HG02840 (cell line): ENCODE measurements around the gene APOL6.
"Not testable (repeated sequence)": the region's sequence is repeated elsewhere in the genome, so short reads cannot be mapped to it uniquely, and the experiment has no call there.

Experiments used
- ATAC-seq: cut with Tn5 transposase; IDR thresholded peaks from one replicate; pipeline ENCODE4 v1.9.1; 2021; ENCODE audit warnings: mild to moderate bottlenecking, moderate library complexity, moderate number of reproducible peaks; ENCODE audit not compliant: unreplicated experiment, low FRiP score

The APOL6 gene

DNA sequence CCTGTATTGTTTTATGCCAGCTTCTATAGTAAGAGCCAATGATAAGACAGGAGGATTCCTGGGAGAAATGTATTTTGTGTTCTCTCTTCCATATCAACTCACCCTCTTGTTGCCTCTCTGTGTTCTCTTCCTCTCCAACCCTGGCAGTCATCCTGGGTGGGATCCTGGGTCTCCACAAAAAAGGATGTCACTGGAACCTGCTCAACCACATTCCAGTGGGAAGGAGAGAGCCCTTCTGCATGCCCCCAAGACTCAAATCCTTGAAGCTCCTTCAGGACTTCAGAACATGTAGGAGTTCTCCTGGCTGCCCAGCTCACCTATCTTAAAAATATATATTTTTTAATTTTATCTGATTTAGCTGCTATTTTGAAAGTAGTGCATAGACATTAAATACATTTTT, 26.1 kb downstream of the APOL6 start:
- no peak for ATAC-seq

DNA sequence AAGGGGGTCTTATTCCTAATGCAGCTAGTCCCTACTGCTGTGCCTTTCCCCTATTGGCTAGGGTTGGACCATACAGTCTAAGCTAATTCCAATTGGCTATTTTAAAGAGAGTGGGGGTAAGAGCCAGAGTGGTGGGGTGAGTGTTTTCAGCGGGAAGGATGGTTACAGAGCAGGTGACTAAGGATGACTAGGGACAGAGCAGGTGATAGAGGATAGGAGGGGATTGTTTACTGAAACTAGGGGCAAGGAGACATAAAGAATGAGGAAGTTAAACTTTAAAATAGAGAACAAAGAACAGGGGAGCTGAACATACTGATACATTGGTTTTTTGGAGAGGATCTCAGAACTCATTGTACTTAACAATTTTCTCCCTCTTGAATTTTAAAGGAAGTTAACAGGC, 27.8 kb downstream of the APOL6 start:
- ATAC-seq: not testable (repeated sequence)

- ATAC-seq: no peak
Observed at GRCh38 chr22:35677460-35678187, 29.4 kb downstream of the APOL6 start.

- ATAC-seq: no peak
Observed at GRCh38 chr22:35678836-35679235, 30.6 kb downstream of the APOL6 start.

DNA sequence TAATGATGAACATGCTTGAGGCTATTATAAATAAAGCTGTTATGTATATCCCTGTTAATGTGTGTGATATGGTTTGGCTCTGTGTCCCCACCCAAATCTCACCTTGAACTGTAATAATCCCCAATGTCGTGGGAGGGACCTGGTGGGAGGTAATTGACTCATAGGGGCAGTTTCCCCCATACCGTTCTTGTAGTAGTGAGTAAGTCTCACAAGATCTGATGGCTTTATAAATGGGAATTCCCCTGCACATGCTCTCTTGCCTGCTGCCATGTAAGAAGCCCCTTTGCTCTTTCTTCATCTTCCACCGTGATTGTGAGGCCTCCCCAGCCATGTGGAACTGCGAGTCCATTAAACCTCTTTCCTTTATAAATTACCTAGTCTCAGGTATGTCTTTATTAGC, 31.2 kb downstream of the APOL6 start:
- ATAC-seq: not testable (repeated sequence)

GRCh38 chr22:35681454-35682052, 33.3 kb downstream of the APOL6 start:
- ATAC-seq: no peak

- no peak for ATAC-seq
Observed at GRCh38 chr22:35683560-35683959, 35.3 kb downstream of the APOL6 start.

DNA sequence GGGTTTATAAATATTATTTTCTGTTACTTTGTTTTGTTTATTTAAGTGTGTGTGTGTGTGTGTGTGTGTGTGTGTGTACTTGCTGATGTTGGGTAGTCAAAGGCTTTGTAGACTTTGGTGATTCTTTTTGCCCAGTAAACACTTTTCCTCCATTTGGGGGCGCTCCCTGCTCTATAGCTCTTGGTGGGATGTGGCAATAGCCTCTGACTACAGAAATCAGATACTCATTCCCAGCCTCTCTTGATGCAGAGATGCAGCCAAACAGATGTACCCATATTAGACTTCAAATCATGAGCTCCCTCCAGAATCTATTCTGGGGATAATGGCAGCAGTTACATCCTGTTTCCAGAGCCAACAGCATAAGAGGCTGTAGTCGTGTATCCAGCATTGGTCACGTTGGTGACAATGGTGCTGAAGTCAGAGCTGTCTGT, 36.0 kb downstream of the APOL6 start:
- no peak for ATAC-seq

- ATAC-seq: no peak
Observed at GRCh38 chr22:35684732-35685131, 36.5 kb downstream of the APOL6 start.

DNA sequence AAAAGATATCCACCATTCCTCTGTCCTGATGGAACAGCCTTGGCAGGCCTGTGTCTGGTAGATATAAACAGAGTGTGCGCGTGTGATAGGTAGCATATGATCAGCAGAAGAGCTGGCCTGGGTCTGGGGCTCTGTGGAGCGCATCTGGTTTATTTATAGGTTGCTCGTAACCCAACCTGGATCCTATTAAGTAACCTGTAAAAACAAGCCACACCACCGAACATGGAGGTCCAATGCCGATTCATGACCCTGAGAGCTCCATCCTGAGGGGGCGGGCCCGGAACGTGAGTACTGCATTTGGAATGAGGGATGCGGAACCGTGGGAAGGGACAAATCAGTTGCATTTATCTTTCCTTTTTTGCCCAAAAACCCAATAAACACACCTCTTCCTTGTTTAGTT, 37.5 kb downstream of the APOL6 start:
- no peak for ATAC-seq

DNA sequence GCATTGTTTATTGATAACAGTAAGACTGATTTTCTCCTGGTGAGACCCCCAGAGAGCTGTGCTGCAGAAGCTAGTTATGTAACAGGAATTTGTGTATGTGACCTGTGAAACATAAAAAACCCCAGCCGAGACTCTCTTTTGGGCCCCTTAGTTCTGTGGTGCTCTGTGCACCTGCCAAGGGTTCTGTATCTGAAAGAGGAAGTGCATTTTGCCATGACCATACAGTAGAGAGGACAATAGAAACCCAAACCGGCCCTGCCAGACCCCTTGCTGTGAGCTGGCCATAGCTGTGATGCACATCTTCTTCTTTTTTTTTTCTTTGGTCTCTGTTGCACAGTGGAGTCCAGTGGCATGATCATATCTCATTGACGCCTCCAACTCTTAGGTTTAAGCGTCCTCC, 38.1 kb downstream of the APOL6 start:
- ATAC-seq: no peak

GRCh38 chr22:35687461-35687860, 39.2 kb downstream of the APOL6 start:
- ATAC-seq: no peak

- ATAC-seq: no peak
Observed at GRCh38 chr22:35688913-35689675, 40.8 kb downstream of the APOL6 start.

DNA sequence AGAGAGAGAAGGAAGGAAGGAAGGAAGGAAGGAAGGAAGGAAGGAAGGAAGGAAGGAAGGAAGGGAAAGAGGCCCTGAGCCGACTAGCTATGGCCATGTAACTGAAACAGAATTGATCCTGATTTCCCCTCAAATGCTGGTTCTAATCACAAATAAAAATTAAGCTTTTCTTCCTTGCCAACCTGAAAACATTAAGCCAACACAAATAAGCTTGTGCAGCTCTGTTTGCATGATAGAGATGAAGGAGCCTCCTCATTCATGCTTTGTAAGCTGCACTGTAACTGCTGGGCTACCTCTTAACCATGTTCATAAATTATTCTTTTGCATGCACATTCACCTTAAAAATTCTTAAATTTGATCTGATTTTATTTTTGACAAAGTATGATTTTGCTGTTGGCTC, 41.8 kb downstream of the APOL6 start:
- no peak for ATAC-seq

DNA sequence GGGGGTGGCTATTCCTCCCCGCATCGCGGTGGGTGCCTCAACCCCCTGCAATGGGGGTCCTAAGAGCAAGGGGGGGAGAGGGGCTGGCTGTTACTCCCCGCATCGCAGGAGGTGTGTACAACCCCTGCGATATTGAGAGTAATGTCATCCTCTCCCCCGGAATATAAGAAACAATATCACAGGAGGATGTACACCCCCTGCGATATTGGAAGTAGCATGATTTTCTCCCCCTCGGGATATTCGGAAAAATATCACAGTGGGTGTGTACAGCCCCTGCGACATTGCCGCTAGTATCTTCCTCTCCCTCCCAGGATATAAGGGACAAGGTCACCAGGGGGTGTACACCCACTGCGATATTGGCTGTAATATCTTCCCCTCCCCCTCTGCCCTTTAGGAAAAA, 47.0 kb downstream of the APOL6 start:
- ATAC-seq: no peak

GRCh38 chr22:35697142-35697541, 48.9 kb downstream of the APOL6 start:
- ATAC-seq: no peak

- not testable (repeated sequence) for ATAC-seq
Observed at GRCh38 chr22:35699852-35700251, 51.6 kb downstream of the APOL6 start.

- no peak for ATAC-seq
Observed at GRCh38 chr22:35703861-35704584, 55.8 kb downstream of the APOL6 start.

DNA sequence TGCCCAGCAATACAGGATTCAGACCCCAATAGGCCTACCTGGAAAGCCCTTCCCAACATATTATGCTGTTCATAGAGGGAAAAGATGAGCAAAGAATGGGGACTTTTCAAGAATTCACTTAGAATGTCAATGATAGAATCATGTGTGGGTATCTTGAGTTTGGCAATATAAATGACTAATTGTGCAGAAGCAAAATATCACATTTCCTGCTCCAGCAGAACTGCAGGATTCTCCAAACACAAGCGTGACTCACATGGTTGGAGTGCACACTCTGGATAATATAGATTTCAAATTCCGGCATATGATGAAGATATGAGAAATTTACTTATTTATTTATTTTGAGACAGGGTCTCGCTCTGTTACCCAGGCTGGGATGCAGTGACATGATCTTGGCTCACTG, 56.9 kb downstream of the APOL6 start:
- ATAC-seq: no peak

DNA sequence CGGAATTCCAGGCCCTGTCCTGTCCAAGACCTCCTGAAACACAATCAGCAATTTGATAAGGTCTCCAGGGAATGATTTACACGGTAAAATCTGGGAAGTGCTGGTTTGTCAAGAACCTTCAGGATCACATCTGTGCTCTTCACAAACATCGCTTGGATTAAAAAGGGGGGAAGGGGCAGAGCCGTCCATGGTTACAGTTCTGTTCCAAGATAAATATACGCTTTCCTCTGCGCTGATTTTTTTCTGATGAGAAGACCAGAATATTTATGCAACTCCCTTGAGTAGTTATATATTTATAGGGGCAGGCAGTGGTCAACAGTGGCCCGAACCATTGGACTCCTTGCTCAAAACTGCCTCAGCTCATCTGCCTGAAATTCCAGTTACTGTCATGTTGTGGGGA, 60.2 kb downstream of the APOL6 start:
- no peak for ATAC-seq

GRCh38 chr22:35708917-35709316, 60.7 kb downstream of the APOL6 start:
- ATAC-seq: no peak
